Adrenal gland (tissue), 12 donors: ENCODE results near the gene FOSB. TPM values are rescaled to one million over a fixed set of nuclear protein-coding genes. Genes with fewer than 3 reads are reported as not detected.

Source experiments
- DNase-seq, 7 donors: peaks; one replicate each; pipeline ENCODE4 v3.0.0-alpha.2; 2019 to 2020
- H3K27ac ChIP-seq, 5 donors: fragments of 200-600 bp; sonication (generic) in 4 of 5; 1 replicate in 3 of 5; 2 replicates in 2 of 5; pipeline versions ENCODE4 v1.5.1 to v1.8.0; 2016 to 2020; ENCODE audit warnings: mild to moderate bottlenecking in 1 of 5
- H3K27me3 ChIP-seq: fragments of 200-600 bp; 2 replicates; pipeline ENCODE4 v1.8.0; 2021
- H3K36me3 ChIP-seq, 2 donors: fragments of 200-600 bp; replicated peaks in 1 of 2; 1 replicate in 1 of 2; 2 replicates in 1 of 2; pipeline versions ENCODE4 v1.5.1 to v1.8.0; 2018 to 2022
- H3K4me1 ChIP-seq, 2 donors: fragments of 200-600 bp; replicated peaks in 1 of 2; 1 replicate in 1 of 2; 2 replicates in 1 of 2; pipeline versions ENCODE4 v1.5.1 to v1.8.0; 2018 to 2021
- H3K4me3 ChIP-seq, 4 donors: fragments of 200-600 bp; sonication (generic) in 3 of 4; one replicate each; pipeline ENCODE4 v1.5.1; 2016 to 2018
- H3K9me3 ChIP-seq, 3 donors: fragments of 200-600 bp; sonication (generic) in 1 of 3; replicated peaks in 1 of 3; 1 replicate in 2 of 3; 2 replicates in 1 of 3; pipeline versions ENCODE4 v1.5.1 to v1.8.0; 2016 to 2021
- POLR2A ChIP-seq, 2 donors: fragments of 450-650 bp; IDR thresholded peaks; one replicate each; pipeline ENCODE4 v1.6.1; 2017; ENCODE audit warnings: antibody characterized with exemption in 2 of 2, mild to moderate bottlenecking in 2 of 2, moderate library complexity in 1 of 2
- WGBS, 4 donors: extraction: QIAGEN DNeasy Blood & Tissue Kit in 2 of 4; methylation state at CpG; one replicate each; pipeline versions ENCODE4 v1.1.5 to v1.1.7; 2013 to 2017; 5-methylcytosine and 5-hydroxymethylcytosine counted together
- intact Hi-C, 2 donors: fragments of 100-400 bp; cut with DNase I; formaldehyde crosslinking; loops; one replicate each; pipeline versions ENCODE4 v1.14.1 to v1.15.0; 2022 to 2023
- polyA plus RNA-seq, 3 donors: library from polyadenylated mRNA; stranded (reverse); fragments of 200-250 nt in 2 of 3; fragments of 350-450 nt in 1 of 3; fragmentation: Illumina TruSeq in 1 of 3; extraction: RNeasy Lipid Tissue Mini Kit (QIAGEN cat#74804) in 1 of 3; gene quantifications; one replicate each; pipeline ENCODE4 v1.2.3, GENCODE V29; 2013 to 2014
- total RNA-seq, 9 donors: library from RNA; depleted of rRNA in 4 of 9; stranded (reverse); fragments of >200 nt in 4 of 9; fragments of 120-200 nt in 1 of 9; fragmentation: NEBNext Ultra II Directional in 1 of 9; extraction: Animal tissue kit (Norgen Biotek cat#: 25700) in 1 of 9; gene quantifications; one replicate each; pipeline versions ENCODE4 v1.1.0 to v1.2.4, GENCODE V29; 2013 to 2023
- TF ChIP-seq, protein P1 (sequence below), 6 experiments: fragments of 450-650 bp in 4 of 6; fragments of 200-600 bp in 2 of 6; sonication (generic) in 1 of 6; IDR thresholded peaks; 1 replicate in 5 of 6; 2 replicates in 1 of 6; pipeline versions ENCODE4 v1.5.1 to v1.8.0; 2016 to 2021; ENCODE audit warnings: antibody characterized with exemption in 6 of 6, mild to moderate bottlenecking in 2 of 6, moderate library complexity in 1 of 6
- donor health status: healthy with polysubstance abuse.
- donor health status: Bipolar disorder and iron deficiency.
- donor health status: DM: yes; HTN: yes; CAD: no.
- donor health status: DM: no; HTN: no; CAD: no.
- donor health status: DM: no; HTN: no; CAD: no.
- donor health status: DM: yes; HTN: yes; CAD: no.

FOSB gene
- total and polyA plus RNA-seq, 12 donors = 0.95 to 21.7 (median 3.6) TPM

DNA sequence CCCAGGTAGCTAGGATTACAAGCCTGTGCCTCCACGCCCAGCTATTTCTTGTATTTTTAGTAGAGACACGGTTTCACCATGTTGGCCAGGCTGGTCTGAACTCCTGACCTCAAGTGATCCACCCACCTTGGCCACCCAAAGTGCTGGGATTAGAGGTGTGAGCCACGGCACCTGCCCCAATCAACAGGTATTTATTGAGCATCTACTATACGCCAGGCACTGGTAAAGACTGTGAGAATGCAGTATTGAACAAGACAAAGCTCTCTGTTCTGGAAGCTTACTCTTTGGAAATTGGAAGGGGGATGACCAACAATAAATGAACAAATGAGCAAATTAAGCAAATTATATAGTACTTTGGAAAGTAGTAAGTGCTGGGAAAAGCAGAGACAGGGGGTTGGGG is 22.7 kb upstream of the FOSB start:
- Histone ChIP-seq H3K4me3 (no peak overlapping the region), H3K4me1 (peaks cover 21 to 22% of the 10 kb centered on the region in 2 donors), H3K27ac (peak overlapping the region in 2 of 5 donors; percentile 92), H3K9me3 (no peaks in the 10 kb centered on the region), H3K36me3 (no peaks in the 10 kb centered on the region), H3K27me3 (no peaks in the 10 kb centered on the region)
- TF ChIP-seq POLR2A (IDR thresholded peaks at IDR 0.05) = no peak
- TF ChIP-seq, protein P1, sequence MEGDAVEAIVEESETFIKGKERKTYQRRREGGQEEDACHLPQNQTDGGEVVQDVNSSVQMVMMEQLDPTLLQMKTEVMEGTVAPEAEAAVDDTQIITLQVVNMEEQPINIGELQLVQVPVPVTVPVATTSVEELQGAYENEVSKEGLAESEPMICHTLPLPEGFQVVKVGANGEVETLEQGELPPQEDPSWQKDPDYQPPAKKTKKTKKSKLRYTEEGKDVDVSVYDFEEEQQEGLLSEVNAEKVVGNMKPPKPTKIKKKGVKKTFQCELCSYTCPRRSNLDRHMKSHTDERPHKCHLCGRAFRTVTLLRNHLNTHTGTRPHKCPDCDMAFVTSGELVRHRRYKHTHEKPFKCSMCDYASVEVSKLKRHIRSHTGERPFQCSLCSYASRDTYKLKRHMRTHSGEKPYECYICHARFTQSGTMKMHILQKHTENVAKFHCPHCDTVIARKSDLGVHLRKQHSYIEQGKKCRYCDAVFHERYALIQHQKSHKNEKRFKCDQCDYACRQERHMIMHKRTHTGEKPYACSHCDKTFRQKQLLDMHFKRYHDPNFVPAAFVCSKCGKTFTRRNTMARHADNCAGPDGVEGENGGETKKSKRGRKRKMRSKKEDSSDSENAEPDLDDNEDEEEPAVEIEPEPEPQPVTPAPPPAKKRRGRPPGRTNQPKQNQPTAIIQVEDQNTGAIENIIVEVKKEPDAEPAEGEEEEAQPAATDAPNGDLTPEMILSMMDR (IDR thresholded peaks at IDR 0.05) = no peak
- WGBS, 4 donors = 91 to 96% (median 95%) methylated on average over 4 of the region's 4 CpGs
- DNase-seq = no peak
- intact Hi-C loops = no loop called here

GRCh38 chr19:45446295-45446694 is 21.5 kb upstream of the FOSB start:
- Histone ChIP-seq H3K27ac (no peak overlapping the region), H3K27me3 (no peaks in the 10 kb centered on the region), H3K36me3 (no peaks in the 10 kb centered on the region), H3K4me1 (peaks cover 22 to 24% of the 10 kb centered on the region in 2 donors), H3K4me3 (no peak overlapping the region), H3K9me3 (no peaks in the 10 kb centered on the region)
- WGBS, 4 donors = 78 to 79% (median 78%) methylated on average over 5 to 6 of the region's 6 CpGs
- intact Hi-C loops = no loop called here
- TF ChIP-seq POLR2A (IDR thresholded peaks at IDR 0.05) = no peak
- TF ChIP-seq, protein P1 (IDR thresholded peaks at IDR 0.05) = peak in 4 of 6 experiments; percentile 18 to 27 (median 22)
- DNase-seq = no peak

DNA sequence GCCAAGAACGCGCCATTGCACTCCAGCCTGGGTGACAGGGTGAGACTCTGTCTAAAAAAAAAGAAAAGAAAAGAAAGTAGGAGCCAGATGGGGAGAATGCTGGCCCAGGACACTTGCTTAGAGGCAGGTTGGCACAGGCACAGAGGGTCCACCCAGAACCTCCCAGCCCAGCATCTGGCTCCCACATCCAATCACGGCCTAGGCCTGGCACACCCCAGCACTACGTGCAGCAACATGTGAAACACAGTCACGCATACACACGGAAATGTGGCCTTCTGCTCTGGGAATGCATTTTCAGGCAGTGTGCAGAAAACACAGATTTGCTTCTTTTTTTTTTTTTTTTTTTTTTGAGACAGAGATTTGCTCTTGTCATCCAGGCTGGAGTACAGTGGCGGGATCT is 20.9 kb upstream of the FOSB start:
- DNase-seq = no peak
- no peak overlapping the region for H3K27ac ChIP-seq
- no peaks in the 10 kb centered on the region for H3K9me3 ChIP-seq
- intact Hi-C loops = no loop called here
- no peaks in the 10 kb centered on the region for H3K36me3 ChIP-seq
- no peak overlapping the region for H3K4me3 ChIP-seq
- H3K27me3 ChIP-seq = no peaks in the 10 kb centered on the region
- 78 to 85% (median 83%) methylated on average over 7 of the region's 7 CpGs for WGBS, 4 donors
- TF ChIP-seq, protein P1 (IDR thresholded peaks at IDR 0.05) = no peak
- no peak for TF ChIP-seq POLR2A (IDR thresholded peaks at IDR 0.05)
- peaks cover 22 to 24% of the 10 kb centered on the region in 2 donors for H3K4me1 ChIP-seq

- no peak overlapping the region for H3K4me3 ChIP-seq
- H3K36me3 ChIP-seq = no peaks in the 10 kb centered on the region
- DNase-seq = no peak
- 79 to 88% (median 81%) methylated on average over 3 of the region's 3 CpGs for WGBS, 4 donors
- H3K27me3 ChIP-seq = no peaks in the 10 kb centered on the region
- intact Hi-C loops = no loop called here
- H3K9me3 ChIP-seq = no peaks in the 10 kb centered on the region
- TF ChIP-seq POLR2A (IDR thresholded peaks at IDR 0.05) = no peak
- TF ChIP-seq, protein P1 (IDR thresholded peaks at IDR 0.05) = no peak
- H3K4me1 ChIP-seq = peaks cover 15 to 18% of the 10 kb centered on the region in 2 donors
- no peak overlapping the region for H3K27ac ChIP-seq
Measured at GRCh38 chr19:45448425-45448756, 19.4 kb upstream of the FOSB start.
